GM08714 (cell line): ENCODE measurements around the gene CTNNBL1.
"Not testable (repeated sequence)": the region's sequence is repeated elsewhere in the genome, so short reads cannot be mapped to it uniquely, and the experiment has no call there.

ENCODE experiments used
- H3K4me3 ChIP-seq: fragments of 200-500 bp; sonication (Bioruptor generic); 2 replicates; pipeline ENCODE4 v1.5.1; 2014; ENCODE audit warnings: mild to moderate bottlenecking, low read length, inconsistent platforms
- ZNF274 ChIP-seq: IDR thresholded peaks from 2 replicates; pipeline ENCODE4 v1.6.1; 2012; ENCODE audit warnings: mild to moderate bottlenecking, low read depth, low read length

Gene CTNNBL1

GRCh38 chr20:37669062-37669772, 24.6 kb upstream of the CTNNBL1 start:
- no peak for TF ChIP-seq ZNF274
- no peak overlapping the region for H3K4me3 ChIP-seq

- no peak for TF ChIP-seq ZNF274
- no peak overlapping the region for H3K4me3 ChIP-seq
Observed at GRCh38 chr20:37669773-37670236, 24.0 kb upstream of the CTNNBL1 start.

DNA sequence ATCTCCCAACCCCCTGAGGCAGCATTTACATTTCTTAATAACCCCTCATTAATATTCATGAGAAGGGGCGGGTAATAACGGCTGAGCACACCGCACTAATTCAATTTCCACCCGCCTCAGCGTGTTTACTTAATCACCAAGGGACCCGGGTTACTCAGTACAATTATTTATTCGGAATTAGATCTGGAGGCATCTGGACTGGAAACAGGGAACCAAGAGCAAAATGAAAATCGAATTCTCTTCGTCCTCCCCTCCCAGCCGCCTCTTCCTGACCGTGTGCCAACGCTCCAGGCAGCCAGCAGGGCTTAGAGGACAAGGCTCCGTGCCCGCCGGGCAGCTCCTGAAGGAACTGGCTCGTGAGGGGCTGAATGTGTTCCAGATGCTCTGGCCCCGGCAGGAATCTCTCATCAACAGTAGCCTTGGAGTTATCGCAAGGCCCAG, 23.5 kb upstream of the CTNNBL1 start:
- H3K4me3 ChIP-seq = no peak overlapping the region
- TF ChIP-seq ZNF274 = no peak

GRCh38 chr20:37672143-37672542, 21.7 kb upstream of the CTNNBL1 start:
- TF ChIP-seq ZNF274 = no peak
- no peak overlapping the region for H3K4me3 ChIP-seq

DNA sequence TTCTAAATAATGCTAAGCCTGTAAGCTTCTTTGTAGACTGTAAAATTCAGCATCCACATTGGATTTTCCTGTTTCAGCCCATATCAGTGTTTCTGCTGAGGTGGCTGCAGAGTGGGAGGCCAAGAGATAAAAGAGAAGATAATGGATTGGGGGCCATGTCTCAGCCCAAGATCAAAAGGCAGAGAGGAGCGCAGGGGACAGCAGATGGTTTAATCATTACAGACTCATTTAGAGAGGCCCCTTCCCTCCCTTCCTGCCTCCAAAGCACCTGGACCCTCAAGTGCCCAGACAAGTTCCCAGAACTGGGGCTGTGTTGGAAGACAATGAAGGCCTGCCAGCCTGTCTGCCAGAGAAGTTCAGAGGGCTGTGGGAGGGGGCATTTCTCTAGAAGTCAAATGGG, 20.4 kb upstream of the CTNNBL1 start:
- no peak overlapping the region for H3K4me3 ChIP-seq
- no peak for TF ChIP-seq ZNF274

- TF ChIP-seq ZNF274 = no peak
- H3K4me3 ChIP-seq = no peak overlapping the region
Observed at GRCh38 chr20:37676440-37676839, 17.4 kb upstream of the CTNNBL1 start.

GRCh38 chr20:37677969-37678861, 15.6 kb upstream of the CTNNBL1 start:
- no peak for TF ChIP-seq ZNF274
- H3K4me3 ChIP-seq = no peak overlapping the region

DNA sequence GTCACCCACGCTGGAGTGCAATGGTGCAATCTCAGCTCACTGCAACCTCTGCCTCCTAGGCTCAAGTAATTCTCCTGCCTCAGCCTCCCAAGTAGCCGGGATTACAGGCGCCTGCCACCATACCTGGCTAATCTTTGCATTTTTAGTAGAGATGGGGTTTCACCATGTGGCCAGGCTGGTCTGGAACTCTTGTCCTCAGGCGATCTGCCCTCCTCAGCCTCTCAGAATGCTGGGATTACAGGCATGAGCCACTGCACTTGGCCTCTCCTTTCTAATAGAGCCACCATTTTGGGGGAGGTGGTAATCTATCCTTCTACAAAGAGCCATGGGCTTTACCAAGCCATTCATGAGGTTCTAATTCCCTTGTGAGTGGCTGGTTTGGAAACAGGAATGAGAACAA, 14.1 kb upstream of the CTNNBL1 start:
- H3K4me3 ChIP-seq = not testable (repeated sequence)

DNA sequence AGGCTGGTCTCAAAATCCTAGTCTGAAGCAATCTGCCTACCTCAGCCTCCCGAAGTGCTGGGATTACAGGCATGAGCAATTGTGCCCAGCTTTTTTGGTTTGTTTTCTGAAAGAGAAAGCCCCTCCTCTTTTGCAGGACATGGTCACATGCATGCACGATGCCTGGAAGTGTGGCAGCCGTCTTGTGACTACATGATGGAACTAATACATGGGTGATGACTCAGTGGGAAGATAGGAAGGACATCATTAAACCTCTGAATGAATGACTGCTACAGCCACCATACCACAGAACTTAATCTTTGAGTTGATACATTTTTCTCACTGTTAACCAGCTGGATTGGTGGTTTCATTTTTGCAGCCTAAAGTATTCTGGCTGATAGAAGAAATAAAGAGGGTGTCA, 13.4 kb upstream of the CTNNBL1 start:
- no peak for TF ChIP-seq ZNF274
- no peak overlapping the region for H3K4me3 ChIP-seq

GRCh38 chr20:37681384-37682112, 12.3 kb upstream of the CTNNBL1 start:
- no peak overlapping the region for H3K4me3 ChIP-seq
- TF ChIP-seq ZNF274 = no peak

GRCh38 chr20:37683146-37683545, 10.7 kb upstream of the CTNNBL1 start:
- not testable (repeated sequence) for H3K4me3 ChIP-seq

GRCh38 chr20:37686762-37687477, 6.9 kb upstream of the CTNNBL1 start:
- H3K4me3 ChIP-seq = no peak overlapping the region
- no peak for TF ChIP-seq ZNF274

- no peak for TF ChIP-seq ZNF274
Observed at GRCh38 chr20:37687478-37687805, 6.4 kb upstream of the CTNNBL1 start.

GRCh38 chr20:37688093-37688492, 5.7 kb upstream of the CTNNBL1 start:
- no peak for TF ChIP-seq ZNF274
- no peak overlapping the region for H3K4me3 ChIP-seq

More at GRCh38 chr20:37687478-37687805, 6.4 kb upstream of the CTNNBL1 start:
- H3K4me3 ChIP-seq = no peak overlapping the region
